Neural cell (in vitro differentiated cells): ENCODE results near the gene ZBTB21.

Source experiments
- MXI1 ChIP-seq: fragments of 450-650 bp; conservative IDR thresholded peaks from 2 replicates; pipeline ENCODE4 v1.6.1; 2014; ENCODE audit warnings: antibody characterized with exemption, mild to moderate bottlenecking; ENCODE audit not compliant: poor library complexity, severe bottlenecking
- POLR2AphosphoS5 ChIP-seq: IDR thresholded peaks from 2 replicates; pipeline ENCODE4 v1.6.1; 2012
- TAF1 ChIP-seq: IDR thresholded peaks from 2 replicates; pipeline ENCODE4 v1.6.1; 2012; ENCODE audit warnings: low read depth

DNA sequence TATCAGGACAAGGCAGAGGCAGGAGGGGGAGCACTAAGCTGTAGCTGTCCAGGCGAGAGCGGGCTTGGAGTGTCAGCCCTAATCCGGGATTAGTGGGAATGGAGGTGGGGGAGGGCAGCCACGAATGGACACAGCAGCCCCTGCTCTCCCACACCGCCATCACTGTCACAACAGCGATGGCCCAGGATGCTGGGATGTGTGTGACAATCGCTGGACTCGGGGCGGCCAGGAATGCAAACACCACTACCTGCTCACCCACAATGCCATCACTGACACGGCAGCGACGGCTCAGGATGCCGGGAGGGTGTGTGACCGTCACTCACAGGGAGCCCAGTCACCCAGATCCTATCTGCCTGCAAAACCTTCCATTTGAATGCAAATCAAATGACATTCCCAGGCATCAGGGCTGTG lies 59.2 kb downstream of the ZBTB21 start:
- TF ChIP-seq POLR2AphosphoS5 (no peak), TAF1 (no peak), MXI1 (no peak)
